Cerebellar nuclear complex (tissue), 1 donor: ENCODE results near the gene PCK1.

ENCODE experiments used
- DNase-seq, 2 experiments: peaks; one replicate each; lab custom pipeline; 2025; lab: John Stamatoyannopoulos, UW

The PCK1 gene

DNA sequence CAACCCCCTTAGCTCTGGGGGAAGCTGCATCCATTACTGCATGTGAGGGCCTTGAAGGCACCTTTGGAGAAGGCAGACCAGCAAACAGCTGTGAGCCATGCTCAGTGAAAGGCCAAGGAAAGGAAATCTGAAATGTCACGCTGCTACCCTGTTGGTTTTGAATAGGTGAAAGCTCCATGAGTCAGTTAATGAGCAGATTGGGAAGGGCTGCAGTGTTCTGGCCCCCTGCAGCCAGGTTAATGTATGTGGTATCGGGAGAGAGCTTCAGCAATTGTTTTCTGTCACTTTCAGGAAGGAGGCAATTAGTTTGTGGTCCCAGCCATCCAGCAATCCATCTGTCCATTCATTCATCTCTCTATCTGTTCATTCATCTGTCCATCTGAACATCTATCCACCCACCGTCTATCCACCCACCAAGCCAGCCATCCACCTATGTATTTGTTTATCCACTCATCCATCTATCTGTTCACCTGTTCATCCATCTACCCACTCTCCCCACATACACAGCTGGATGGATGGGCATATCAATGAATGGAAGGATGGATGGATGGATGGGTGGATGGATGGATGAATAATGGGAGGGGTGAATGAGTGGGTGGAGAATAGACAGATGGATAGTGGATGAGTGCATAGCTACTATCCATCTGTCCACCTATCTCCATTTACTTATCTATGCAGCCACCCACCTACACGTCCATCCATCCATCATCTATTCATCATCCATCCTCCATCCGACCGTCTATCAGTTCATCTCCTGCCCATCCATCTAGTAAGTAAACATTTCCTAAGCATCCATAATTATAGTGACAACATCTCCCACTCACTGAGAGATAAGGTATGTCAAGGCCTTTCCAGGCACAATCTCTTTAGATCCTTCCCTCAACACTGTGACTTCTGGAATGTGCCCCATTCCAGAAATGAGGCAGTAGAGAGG is 16.0 kb downstream of the PCK1 start:
- DNase-seq: no peak

DNA sequence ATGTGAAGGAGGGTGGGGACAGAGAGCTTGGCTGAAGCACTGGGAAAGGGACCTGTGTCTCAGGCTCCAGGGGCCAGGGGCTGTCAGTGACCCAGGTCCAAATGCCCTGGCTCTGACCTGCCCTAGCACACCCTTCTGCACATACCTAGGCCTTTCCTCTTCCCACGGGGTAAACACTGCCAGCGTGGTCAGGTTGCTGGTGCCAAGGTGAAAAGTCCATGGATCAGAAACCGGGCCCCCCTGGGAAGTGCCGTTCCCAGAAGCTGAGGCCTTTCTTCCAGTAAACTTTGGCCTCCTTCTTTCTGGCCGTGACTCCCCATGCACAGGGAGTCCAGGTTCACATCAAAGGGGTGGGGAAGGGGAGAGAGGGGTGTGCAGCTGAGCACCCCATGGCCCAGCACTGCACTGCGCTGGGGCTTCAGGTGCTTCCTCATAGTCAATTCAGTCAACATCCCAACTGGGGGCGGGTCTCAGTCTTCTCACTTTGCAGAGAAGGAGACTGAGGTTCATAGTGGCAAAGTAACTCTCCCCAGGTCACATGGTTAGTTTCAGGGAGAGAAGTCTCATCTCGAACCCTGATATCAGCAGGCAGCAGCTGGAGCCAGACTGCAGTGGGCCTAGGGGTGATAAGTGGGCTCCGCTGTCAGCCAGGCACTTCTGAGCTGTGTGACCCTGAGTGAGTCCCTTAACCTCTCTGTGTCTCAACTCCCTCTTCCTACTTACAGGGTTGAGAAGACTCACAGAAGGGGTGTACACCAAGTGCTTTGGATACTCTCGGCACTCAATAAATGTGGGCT is 17.0 kb downstream of the PCK1 start:
- DNase-seq: no peak

DNA sequence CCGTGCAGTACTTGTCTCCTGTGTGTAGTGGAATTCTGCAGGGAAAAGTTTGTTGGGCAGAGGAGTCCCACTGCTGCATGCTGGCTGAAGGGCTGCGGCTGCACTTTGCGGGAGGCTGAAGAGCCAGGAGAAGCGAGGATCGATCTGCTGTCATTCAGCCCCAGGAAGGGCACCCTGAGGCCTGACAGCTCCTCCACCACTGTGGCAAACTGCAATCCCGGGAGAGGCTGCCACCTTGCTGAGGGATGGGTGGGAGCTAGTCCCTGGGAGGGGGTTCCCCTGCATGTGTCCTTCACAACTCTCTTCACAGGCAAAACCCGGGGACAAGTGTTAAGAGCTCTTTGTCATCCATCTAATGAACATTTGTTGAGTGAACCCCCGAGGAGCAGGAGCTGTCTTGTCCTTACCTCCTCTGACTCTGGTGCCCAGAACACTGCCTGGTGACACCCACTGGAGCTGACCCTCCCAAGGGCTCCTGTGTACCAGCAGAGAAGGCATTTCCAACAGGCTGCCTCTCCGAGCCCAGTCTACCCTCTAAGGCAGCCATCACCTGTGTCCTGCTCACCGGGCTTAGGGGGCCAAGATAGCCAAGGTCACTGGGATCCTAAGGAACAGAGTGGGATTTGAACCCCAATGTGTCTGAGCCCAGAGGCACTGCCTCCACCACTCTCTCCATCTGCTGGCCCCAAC is 17.7 kb downstream of the PCK1 start:
- no peak for DNase-seq

DNA sequence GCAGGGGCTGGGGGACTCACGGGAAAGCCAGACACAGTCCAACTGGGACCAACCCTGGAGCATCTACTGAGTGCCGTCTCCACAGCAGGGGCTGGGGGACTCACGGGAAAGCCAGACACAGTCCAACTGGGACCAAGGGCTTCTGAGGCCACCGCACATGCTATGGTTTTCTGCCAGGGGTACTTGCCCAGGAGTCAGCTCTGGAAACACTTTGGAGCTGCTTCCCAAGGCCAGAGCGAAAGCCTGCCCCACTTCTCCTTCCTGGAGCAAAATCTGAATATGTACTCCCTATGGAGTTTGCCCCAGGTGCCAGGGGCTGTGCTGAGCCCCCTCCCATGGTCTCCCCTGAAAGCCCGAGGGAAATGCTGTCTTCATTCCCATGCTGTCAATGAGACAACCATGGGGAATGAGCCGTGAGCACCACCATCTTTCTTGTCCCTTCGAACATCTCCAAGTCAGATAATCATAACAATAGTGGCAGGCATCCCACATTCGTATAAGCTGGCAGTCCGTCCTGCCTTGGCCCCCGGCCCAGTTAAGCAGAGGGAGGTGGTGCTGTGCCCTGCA is 18.5 kb downstream of the PCK1 start:
- no peak for DNase-seq

DNA sequence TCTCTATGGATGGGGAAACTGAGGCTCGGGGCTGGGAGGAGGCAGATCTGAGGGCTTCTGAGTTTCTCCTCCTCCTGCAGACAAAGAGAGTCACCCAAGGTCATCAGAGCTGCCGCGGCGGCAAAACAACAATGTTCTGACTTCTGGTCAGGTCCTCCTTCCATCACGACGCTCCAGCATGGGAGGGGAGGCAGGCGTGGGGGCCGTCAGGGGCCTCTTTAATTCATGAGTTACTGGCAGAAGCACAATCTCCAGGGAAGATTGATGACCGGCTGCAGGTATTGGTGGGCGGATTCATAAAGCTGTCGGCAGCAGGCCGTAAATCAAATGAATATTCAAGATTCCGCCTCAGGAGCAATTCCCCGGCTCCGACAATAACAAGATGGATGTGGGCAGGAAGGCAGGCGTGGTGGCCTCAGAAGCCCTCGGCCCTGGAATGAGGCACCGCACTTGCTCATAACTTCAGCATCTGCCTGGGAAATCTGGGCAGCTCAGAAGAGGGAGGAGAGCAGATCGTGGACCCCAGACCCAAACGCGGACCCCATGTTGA is 19.1 kb downstream of the PCK1 start:
- DNase-seq: no peak

DNA sequence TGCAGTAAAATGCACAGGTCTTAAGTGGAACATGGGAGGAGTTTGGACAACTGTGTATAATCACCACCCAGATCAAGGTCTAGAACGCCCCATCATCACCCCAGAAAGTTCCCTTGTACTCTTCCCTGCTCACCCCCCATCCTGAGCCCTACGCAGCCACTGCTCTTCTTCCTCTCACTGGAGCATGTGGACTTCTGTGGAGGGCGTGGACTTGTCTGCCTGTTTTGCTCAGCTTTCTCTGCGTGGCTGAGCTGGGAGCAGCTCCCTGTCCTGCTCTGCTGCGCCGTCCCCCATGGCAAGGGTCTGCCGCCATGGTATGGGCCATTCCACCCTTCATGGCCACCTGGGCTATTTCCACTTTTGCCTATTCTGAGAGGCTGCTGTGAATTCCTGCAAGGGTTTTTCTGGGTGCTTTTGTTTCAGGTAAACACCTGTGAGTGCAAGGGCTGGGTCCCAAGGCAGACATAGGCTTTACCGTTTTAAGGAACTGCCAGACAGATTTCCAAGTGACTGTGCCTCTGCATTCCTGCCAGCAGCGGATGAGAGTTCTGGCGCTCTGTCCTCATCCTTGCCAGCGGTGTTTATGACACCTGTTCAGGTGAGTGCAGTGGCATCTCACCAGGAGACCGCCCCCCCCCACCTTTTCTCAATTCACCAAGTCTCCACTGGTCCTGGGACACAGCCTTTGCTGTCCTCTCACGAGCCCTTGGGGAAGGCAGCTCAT is 19.7 kb downstream of the PCK1 start:
- DNase-seq: no peak

DNA sequence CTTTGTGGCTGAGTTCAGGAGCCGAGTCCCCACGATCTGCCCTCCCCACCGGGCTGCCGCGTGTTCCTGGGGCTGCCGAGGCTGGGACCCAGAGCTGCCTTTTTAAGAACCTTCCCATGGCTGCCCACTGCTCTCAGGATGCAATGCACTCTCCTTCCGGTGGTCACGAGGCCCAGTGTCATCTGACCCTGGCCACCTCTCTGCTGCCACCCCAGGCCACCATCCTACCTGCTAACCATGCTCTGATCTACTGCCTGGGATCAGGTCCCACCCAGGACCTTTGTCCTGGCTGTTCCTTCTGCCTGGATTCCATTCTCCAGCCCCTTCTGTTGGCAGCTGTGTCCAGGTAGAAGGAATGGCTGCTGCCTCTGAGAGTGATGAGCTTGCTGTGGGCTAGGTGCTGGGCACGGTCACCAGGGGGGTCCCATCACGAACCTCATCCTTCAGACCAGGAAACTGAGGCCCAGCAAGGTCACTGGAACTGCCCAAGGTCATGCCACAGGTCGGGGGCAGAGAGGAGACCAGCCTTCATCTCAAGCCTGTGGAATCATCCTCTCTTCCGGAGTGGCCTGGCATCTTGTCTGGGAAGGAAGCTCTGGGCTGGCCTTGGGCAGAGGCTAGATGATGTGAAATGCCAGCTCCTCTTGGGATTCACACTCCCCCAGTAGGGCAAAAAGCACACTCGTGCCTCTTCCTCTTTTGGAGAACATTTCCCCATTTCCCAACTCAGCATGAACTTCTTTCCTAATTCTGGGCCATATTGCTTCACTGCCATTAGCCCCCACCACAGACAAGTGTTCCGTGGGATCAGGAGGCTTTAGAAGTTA is 20.5 kb downstream of the PCK1 start:
- DNase-seq: no peak

DNA sequence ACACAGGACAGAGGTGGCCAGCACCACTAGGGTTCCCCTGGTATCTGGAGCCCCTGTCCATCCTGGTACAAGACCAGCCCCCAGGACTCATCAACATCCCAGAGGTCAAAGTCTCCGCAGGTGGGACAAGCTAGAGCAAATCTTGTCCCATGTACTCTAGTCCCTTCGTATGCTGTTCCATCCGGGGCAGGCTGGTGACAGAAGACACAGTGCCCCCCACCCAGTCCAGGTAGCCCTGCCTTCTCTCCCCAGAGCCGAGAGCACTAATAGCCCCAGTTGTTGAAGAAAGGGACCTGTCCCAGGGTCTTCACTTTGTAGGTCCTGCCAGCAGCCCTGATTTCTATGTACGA is 21.1 kb downstream of the PCK1 start:
- no peak for DNase-seq

DNA sequence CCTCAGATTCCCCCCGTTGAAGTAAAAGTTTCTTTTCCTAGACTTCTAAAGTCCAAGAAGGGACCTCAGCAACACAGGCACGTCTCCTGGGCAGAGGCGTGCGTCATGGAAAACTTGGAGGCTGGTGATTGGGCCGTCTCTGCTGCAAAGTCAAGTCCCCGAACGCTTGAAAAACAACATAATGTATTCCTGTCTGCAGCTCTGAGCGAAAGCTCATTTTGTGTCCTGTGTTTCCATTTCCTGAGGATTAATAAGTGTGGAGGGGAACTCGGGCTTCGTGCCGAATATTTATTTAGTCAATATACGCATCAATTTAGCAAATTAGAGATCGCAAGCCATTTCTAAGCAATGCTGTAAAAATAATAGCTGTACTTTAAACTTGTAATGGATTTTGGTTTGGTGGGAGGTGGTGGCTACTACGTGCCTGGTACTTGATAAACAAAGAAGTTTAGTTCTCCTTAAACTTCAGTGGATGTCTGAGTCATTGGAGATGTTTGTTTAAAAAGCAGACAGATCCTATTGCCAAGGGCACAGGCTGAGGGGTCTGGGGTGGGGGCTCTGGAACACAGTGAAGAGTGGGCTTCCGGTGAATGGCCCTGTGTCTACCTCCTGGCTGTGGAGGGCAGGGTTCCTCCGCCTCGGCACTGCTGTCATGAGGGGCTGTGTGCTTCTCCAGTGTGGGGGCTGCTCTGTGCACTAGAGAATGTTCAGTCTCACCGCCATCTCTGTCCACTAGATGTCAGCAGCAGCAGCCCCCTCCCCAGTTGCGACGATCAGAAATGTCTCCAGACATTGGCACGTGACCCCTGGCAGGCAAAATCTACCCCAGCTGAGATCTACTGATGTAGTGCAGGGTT is 21.8 kb downstream of the PCK1 start:
- DNase-seq: no peak

DNA sequence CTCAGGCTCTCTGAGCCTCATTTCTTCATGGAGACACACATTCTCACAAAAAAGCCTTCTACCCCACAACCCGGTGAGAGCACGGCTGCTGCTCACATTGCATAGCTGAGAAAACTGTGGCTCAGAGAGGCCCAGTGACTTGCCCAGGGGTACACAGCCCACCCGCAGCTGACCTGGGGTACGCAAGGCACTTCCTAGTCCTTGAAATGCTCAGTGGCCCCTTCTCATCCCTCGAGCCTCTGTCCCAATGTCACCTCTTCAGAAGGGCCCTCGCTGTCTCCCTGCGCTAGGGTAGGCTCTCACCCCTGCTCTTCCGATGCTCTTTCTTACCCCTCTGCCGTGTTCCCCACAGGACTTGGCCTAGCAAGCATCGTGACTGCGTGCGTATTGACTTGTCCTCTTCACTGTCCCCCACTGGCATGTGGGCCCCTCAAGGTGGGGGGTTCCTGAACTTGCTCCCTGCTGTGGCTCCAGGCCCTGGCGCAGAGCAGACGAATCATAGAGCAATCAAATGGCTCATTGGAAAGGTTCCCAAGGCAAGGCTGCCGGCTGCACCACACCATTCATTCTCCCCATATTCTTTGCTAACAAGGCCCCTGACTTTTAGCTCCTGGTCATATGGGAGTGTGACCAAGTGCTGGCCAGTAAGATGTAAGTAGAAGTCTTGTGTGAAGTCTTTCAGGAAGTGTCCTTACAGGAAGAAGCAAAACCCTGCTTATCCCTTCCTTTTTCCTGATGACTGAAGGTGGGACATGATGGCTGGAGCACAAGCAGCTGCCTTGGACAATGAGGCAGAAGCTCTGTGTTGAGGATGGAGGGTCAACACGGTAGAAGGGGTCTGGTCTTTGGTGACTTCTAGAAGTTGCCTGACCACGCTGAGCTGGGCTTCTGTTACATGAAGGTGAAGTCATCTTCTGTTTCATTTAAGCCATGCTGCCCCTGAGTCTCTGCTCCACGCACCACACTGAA is 22.7 kb downstream of the PCK1 start:
- no peak for DNase-seq

DNA sequence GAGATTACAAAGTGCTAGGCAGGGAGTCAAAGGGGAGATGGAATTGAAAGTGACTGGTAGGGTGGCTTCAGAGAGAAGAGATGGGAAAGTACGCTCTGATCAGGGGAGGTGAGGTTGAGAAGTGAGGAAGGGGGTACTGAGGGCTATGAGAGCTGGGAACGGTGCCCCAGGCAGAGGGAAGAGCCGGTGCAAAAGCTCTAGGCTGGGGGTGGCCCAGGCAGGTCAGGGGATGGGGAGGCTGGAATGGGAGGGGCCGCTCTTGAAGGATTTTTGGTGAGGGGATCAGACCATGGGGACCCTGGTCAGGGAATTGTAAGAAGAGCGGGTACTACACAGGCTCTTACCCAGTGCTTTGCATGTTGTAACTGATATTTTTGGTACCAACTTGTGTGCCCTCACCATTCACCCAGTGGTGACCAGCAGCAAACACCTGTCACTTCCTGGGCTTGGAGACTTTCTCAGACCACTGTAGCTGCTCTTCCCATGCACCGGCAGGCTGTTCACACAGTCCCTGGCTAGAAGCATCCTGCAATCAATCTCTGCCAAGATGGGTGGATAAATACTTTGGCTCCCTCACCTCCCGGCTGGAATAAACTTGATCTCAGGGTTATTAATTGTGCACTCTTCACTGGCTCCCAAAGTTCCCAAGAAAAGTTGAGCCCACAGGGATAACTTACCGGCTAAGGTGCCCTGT is 24.0 kb downstream of the PCK1 start:
- DNase-seq: no peak

DNA sequence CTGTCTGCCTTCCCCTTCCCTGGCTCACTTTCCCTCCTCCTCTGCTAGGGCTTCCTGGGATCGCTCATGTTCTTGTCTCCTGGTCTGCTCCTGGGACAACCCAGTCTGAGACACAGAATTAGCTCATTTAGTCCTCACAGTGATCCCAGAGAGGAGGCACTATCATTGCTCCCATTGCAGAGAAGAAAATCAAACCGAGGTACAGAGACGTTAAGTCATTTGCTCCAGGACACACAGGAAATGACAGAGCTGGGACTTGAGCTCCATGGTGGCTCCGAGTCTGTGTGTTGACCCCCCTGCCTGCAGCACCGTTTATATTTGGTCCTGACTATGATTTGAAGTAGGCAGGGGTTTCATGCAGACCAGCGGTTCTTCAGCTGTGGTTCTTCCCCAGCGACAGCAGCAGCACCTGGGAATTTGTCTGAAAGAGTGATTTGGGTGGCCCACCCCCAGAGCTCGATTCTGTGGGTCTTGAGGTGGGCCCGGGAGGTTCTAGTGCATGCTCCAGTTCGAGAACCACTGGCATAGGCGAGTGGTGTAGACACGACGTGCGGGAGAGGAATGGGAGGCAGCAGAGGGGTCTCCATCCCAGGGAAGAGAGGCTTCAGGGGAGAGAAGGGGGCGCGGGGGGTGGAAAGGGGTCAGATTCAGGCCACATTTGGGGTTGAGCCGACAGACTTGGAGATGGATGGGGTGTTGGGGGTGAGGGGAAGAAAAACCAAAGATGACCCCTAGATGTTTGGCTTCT is 24.7 kb downstream of the PCK1 start:
- DNase-seq: no peak

DNA sequence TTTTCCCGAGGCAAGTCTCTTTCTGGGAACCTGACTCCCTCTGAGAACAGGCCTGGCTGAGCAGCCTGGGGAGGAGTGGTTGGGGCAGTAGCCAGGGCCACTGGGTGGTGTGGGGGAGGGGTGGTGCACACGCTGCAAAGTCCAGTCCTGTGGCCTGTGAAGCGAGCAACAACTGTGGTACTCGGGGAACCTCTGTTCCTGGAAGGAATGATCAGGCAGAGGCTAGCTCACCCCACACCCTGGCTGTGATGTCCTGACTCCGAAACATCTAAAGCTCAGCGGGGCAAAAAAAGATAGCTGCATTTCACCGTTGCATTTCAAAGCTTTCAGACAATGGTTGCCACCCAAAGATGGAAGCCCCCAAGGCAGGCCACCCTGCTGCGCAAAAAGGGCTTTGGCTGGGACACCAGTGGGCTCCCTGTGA is 25.5 kb downstream of the PCK1 start:
- DNase-seq: no peak

DNA sequence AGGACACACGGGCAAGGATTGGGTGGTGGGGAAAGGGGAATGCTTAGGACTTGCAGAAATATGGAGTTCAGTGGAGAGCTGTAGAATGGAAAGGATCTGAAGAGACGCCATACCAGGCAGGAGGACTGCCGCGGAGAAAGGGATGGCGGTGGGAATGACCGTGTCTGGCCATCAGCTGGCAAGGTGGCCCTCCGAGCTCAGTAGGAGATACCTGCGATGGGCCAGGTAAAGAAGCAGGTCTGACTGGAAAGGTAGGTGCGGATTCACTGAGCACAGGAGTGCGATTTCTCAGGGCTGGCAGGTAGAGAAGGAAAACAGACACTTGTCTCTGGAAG is 26.0 kb downstream of the PCK1 start:
- DNase-seq: no peak

DNA sequence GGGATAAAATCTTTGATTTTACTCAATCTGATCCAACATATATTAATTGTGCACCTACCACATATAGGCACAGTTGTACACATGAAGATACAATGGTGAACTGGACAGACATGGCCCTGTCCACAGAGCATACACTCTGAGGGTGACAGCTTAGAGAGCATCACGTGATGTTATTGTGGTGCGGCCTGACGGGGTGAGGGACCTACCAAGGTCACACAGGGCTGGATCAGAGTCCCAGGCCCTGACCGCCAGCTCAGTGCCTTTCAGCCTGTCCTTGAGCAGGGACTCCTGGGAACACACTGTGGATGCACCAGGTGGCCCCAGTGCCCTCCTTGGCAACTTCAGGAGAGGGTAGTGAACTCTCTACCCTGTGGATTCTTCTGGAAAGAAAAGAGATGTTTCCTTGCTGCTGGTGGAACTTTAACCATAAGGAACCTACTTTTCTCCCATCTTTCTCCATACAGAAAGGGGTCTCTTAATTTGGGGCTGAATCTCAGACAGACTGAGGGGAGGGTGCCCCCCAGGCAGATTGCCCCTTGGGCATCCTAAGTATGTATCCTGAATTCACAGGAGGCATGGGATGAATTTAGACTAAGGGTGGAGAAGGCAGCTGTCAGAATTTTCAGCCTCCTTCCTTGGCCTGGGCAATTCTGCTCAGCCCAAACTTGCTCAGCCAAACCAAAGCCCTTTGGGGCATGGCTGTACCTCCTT is 26.5 kb downstream of the PCK1 start:
- no peak for DNase-seq

DNA sequence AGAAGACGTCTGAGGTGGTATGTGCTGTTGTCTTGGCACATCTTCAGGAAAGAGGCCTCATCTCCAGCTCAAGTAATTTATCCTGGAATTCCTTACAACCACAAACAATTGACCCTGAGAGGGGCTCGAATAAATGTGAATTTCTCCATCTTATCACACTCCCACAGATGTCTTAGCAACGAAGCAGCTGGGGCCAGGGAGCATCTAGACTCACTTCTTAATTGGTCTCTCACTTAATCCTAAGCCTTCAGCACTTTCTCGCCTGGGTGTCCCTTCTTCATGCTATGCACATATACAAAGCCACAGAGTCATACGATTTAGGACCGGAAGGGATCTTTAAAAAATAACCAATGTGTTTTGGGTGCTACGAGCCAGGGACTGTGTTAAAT is 27.1 kb downstream of the PCK1 start:
- no peak for DNase-seq
